ENCODE measurements around the gene TRIP12.
"Not testable (repeated sequence)": the region's sequence is repeated elsewhere in the genome, so short reads cannot be mapped to it uniquely, and the experiment has no call there.

The TRIP12 gene

GRCh38 chr2:229731916-229732315 lies 189.9 kb downstream of the TRIP12 start:
- H3K4me3 ChIP-seq (ENCODE audit: low read length) = no peak overlapping the region
- TF ChIP-seq CTCF (conservative IDR thresholded peaks at IDR 0.05; ENCODE audit: low read length) = no peak
- DNase-seq (ENCODE audit: low read depth) = peak; percentile 60

GRCh38 chr2:229731363-229731762 lies 190.4 kb downstream of the TRIP12 start:
- DNase-seq (ENCODE audit: low read depth) = no peak
- no peak for TF ChIP-seq CTCF (conservative IDR thresholded peaks at IDR 0.05; ENCODE audit: low read length)
- H3K4me3 ChIP-seq (ENCODE audit: low read length) = no peak overlapping the region

GRCh38 chr2:229728370-229728769 lies 193.4 kb downstream of the TRIP12 start:
- no peak overlapping the region for H3K4me3 ChIP-seq (ENCODE audit: low read length)
- no peak for DNase-seq (ENCODE audit: low read depth)
- TF ChIP-seq CTCF (conservative IDR thresholded peaks at IDR 0.05; ENCODE audit: low read length) = no peak

- no peak for DNase-seq (ENCODE audit: low read depth)
- no peak overlapping the region for H3K4me3 ChIP-seq (ENCODE audit: low read length)
- TF ChIP-seq CTCF (conservative IDR thresholded peaks at IDR 0.05; ENCODE audit: low read length) = no peak
Measured at GRCh38 chr2:229726643-229727042, 195.2 kb downstream of the TRIP12 start.

GRCh38 chr2:229725716-229726574 lies 195.9 kb downstream of the TRIP12 start:
- TF ChIP-seq CTCF (conservative IDR thresholded peaks at IDR 0.05; ENCODE audit: low read length) = no peak
- DNase-seq (ENCODE audit: low read depth) = peak; percentile 54
- H3K4me3 ChIP-seq (ENCODE audit: low read length) = no peak overlapping the region

- DNase-seq (ENCODE audit: low read depth); H3K4me3 ChIP-seq (ENCODE audit: low read length): not testable (repeated sequence)
Measured at GRCh38 chr2:229723192-229723591, 198.6 kb downstream of the TRIP12 start.

- no peak for DNase-seq (ENCODE audit: low read depth)
- TF ChIP-seq CTCF (conservative IDR thresholded peaks at IDR 0.05; ENCODE audit: low read length) = no peak
- H3K4me3 ChIP-seq (ENCODE audit: low read length) = no peak overlapping the region
Measured at GRCh38 chr2:229719926-229720647, 201.7 kb downstream of the TRIP12 start.
